ENCODE measurements around the gene RESP18.
"Not testable (repeated sequence)": the region's sequence is repeated elsewhere in the genome, so short reads cannot be mapped to it uniquely, and the experiment has no call there.

The RESP18 gene

GRCh38 chr2:219331560-219332213, 857 bp downstream of the RESP18 start:
- H3K4me3 ChIP-seq (ENCODE audit: low read length), result no peak overlapping the region
- no peak for DNase-seq (ENCODE audit: low read depth, low spot score)

GRCh38 chr2:219327719-219328118, 4.8 kb downstream of the RESP18 start:
- DNase-seq (ENCODE audit: low read depth, low spot score), result no peak
- H3K4me3 ChIP-seq (ENCODE audit: low read length), result no peak overlapping the region

- DNase-seq (ENCODE audit: low read depth, low spot score), result no peak
- no peak overlapping the region for H3K4me3 ChIP-seq (ENCODE audit: low read length)
Observed at GRCh38 chr2:219325657-219326315, 6.8 kb downstream of the RESP18 start.

DNA sequence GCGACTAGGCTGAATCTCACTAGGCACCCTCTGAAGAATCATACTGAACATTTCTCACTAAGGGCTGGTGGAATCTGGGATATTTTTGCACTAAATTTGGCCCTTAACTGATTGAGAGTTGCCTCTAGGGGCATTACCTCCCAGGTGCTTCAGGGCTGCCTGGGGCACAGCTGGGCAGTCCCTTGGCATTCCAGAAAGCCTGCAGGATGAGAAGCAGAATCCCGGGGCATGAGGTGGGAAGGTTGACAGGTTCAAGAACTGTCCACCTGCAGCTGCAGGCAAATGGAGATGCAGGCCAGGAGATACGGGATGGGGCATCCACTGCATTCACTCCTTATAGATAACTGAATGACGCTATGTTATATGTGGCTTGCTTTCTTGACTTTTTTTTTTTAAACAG, 7.4 kb downstream of the RESP18 start:
- no peak for DNase-seq (ENCODE audit: low read depth, low spot score)

DNA sequence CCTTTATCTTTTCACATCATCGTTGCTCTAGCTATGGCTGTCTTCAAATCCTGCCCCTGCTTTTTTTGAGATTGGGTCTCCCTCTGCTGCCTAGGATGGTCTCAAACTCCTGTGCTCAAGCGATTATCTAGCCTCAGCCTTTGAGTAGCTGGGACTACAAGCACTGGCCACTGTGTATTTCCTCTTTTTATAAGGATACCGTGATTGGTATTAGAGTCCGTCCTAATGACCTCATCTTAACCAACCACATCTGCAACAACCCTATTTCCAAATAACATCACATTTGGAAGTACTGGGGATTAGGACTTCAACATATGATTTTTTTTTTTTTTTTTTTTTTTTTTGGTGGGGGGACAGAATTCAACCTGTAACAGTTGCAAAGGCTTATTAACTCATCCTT, 9.1 kb downstream of the RESP18 start:
- H3K4me3 ChIP-seq (ENCODE audit: low read length), result no peak overlapping the region
- DNase-seq (ENCODE audit: low read depth, low spot score), result no peak

More for the DNA sequence above, 7.4 kb downstream of the RESP18 start:
- H3K4me3 ChIP-seq (ENCODE audit: low read length), result no peak overlapping the region

DNA sequence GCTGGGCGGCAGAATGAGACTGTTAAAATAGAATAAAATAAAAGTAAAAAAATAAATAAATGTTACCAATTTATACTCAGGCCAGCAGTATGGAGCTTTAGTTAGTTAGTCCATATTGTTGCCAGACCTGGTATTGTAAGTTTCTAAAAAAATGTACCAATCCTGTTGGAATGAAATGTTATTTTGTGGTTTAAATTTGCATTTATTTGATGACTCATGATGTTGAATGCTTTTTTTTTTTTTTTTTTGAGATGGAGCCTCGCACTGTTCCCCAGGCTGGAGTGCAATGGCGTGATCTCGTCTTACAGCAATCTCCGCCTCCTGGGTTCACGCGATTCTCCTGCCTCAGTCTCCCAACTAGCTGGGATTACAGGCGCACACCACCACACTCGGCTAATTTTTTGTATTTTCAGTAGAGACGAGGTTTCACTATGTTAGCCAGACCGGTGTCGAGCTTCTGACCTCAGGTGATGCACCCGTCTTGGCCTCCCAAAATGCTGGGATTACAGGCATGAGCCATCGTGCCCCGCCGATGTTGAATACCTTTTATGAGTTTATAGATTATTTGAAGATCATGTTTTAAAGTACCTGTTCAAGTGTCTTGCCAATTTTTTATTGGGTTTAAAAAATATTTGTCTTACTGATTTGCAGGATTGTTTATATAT, 17.6 kb downstream of the RESP18 start:
- DNase-seq (ENCODE audit: low read depth, low spot score), result no peak
- H3K4me3 ChIP-seq (ENCODE audit: low read length), result no peak overlapping the region

DNA sequence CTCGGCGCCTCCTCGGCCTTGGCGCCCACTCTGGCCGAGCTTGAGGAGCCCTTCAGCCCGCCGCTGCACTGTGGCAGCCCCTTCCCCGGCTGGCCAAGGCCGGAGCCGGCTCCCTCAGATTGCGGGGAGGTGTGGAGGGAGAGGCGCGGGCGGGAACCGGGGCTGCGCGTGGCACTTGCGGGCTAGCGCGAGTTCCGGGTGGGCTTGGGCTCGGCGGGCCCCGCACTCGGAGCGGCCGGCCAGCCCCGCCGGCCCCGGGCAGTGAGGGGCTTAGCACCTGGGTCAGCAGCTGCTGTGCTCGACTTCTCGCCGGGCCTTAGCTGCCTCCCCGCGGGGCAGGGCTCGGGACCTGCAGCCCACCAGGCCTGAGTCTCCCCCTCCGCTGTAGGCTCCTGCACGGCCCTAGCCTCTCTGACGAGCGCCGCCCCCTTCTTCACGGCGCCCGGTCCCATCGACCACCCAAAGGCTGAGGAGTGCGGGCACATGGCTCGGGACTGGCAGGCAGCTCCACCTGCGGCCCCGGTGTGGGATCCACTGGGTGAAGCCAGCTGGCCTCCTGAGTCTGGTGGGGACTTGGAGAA, 19.8 kb downstream of the RESP18 start:
- H3K4me3 ChIP-seq (ENCODE audit: low read length); DNase-seq (ENCODE audit: low read depth, low spot score): not testable (repeated sequence)

DNA sequence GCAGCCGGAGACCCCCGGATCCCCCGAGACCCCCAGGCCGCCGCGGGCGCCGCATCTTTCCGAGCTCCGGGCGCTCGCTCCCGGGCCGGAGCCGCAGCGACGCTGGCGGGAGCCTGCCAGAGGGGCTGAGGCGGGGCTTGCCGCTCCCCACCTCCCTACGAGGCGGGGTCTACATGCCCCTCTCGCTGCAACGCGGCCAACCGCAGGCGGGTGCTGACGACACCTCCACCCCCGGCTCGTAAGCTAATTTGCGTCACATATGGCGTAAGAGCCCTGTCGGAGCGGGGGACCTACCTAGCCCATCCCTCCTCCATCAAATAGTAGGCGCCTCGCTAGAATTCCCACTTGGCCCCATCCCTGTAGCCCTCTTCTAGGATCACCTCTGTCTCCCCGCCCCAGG, 23.3 kb downstream of the RESP18 start, which contains the start of gene PTPRN:
TSS of gene PTPRN (minus strand) at position 124 of the 400 bp plus-strand sequence. CDS start at position 55, 69 bp downstream.
- DNase-seq (ENCODE audit: low read depth, low spot score), result no peak
- H3K4me3 ChIP-seq (ENCODE audit: low read length), result no peak within 1 kb of the TSS

GRCh38 chr2:219308142-219309101, 24.1 kb downstream of the RESP18 start:
- no peak overlapping the region for H3K4me3 ChIP-seq (ENCODE audit: low read length)
- DNase-seq (ENCODE audit: low read depth, low spot score), result peak; percentile 44

GRCh38 chr2:219306047-219306446, 26.5 kb downstream of the RESP18 start:
- DNase-seq (ENCODE audit: low read depth, low spot score), result no peak
- no peak overlapping the region for H3K4me3 ChIP-seq (ENCODE audit: low read length)

- no peak for DNase-seq (ENCODE audit: low read depth, low spot score)
- H3K4me3 ChIP-seq (ENCODE audit: low read length), result no peak overlapping the region
Observed at GRCh38 chr2:219304223-219304622, 28.3 kb downstream of the RESP18 start.

GRCh38 chr2:219302412-219302968, 30.1 kb downstream of the RESP18 start:
- no peak for DNase-seq (ENCODE audit: low read depth, low spot score)
- H3K4me3 ChIP-seq (ENCODE audit: low read length), result no peak overlapping the region

DNA sequence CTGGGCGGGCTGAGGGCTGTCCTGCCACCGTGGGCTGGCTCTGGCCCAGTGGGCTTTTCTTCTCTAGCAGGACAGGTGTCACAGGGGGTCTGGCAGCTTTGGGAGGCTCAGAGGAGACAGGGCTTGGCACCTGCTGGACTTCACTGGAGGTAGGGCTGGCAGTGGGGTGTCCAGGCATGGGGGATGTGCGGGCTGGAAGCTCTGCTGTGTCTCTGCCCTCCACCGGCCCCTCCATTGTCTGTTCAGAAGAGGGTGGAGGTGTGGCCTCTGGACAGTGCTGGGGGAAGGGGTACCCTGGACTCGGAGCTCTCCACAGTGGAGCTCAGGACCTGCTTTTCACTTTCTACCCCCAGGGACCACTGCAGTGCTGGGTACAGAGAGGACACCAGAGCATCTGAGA, 32.5 kb downstream of the RESP18 start:
- H3K4me3 ChIP-seq (ENCODE audit: low read length), result no peak overlapping the region
- DNase-seq (ENCODE audit: low read depth, low spot score), result no peak

DNA sequence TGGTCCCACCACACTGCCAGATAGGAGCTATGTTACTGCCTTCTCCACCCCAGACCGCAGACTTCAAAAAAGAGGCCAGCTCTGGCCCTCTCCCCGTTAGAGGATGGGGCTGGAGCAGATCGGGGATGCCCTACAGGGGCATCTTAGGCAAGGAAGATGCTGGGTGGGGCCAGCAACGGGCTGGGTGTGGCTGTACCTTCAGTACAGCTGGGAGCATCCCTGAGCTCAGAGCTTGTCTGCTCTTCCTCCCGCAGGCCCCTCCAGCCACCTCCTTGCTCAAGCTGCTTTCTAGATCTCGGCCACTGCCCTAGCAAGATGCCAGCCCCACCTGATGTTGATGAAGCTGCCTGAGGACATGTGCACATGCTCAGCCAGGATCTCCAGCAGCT, 33.2 kb downstream of the RESP18 start:
- no peak overlapping the region for H3K4me3 ChIP-seq (ENCODE audit: low read length)
- no peak for DNase-seq (ENCODE audit: low read depth, low spot score)

GRCh38 chr2:219298759-219299371, 33.7 kb downstream of the RESP18 start:
- no peak overlapping the region for H3K4me3 ChIP-seq (ENCODE audit: low read length)
- DNase-seq (ENCODE audit: low read depth, low spot score), result peak; percentile 56

- H3K4me3 ChIP-seq (ENCODE audit: low read length), result no peak overlapping the region
- no peak for DNase-seq (ENCODE audit: low read depth, low spot score)
Observed at GRCh38 chr2:219297766-219298456, 34.6 kb downstream of the RESP18 start.

DNA sequence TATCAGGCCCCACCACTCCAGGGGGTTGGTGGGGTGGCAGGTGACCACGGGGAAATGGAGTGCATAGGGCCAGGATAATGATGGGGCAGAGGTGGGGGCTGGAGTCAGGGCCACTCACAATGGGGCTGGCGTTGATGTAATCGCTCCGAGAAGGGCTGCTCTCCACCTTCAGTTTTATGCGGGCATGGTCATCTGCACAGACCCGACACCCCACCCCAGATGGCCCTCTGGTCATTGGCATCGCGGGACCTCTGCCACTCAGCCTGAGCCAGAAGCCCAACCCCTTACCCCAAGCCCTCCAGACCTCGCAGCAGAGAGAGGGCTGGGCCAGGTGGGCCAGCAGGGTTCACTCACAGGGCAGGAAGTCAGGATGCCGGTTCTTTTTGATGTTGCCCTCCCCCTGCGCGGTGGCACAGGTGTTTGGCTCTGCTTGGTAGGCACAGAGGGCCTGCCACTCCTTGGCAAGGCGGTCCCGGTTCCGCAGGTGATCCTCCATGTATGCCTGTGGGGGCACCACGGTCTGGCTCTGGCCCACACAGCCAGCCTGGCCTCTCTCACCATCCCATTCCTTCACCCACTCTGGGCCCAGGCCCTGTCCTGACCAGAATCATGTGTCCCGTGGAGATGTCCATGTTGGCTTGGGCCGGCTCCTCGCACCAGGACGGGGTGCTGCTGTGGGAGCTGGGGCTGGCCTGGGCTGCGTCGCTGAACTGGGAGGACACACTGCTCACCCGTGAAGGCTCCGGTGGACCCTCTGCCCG, 35.7 kb downstream of the RESP18 start:
- H3K4me3 ChIP-seq (ENCODE audit: low read length), result no peak overlapping the region
- DNase-seq (ENCODE audit: low read depth, low spot score), result peak; percentile 41
